ENCODE results near the gene COX7A2L.
"Not testable (repeated sequence)": the region's sequence is repeated elsewhere in the genome, so short reads cannot be mapped to it uniquely, and the experiment has no call there.

COX7A2L gene

GRCh38 chr2:42360890-42361727, at the start of gene COX7A2L:
Gene COX7A2L, minus strand, starts transcription at chr2:42361217. Its CDS starts 56 bp downstream, at chr2:42361161.
- Histone ChIP-seq H3K9ac (ENCODE audit: low read depth, low read length) (peak within 1 kb of the TSS; percentile 94), H3K4me1 (ENCODE audit: insufficient read depth, low read length) (peaks cover 12% of the 10 kb centered on the region; the same call in 1 of the 2 replicates), H3K9me3 (ENCODE audit: insufficient read depth, low read depth, low read length) (no peaks in the 10 kb centered on the region), H3K36me3 (ENCODE audit: insufficient read depth, low read depth, low read length) (no peaks in the 10 kb centered on the region), H3K27me3 (ENCODE audit: insufficient read depth, low read length) (no peaks in the 10 kb centered on the region), H3K4me3 (ENCODE audit: low read length) (peak within 1 kb of the TSS; percentile 94), H3K27ac (ENCODE audit: low read length) (peak within 1 kb of the TSS; percentile 81)

- no peak overlapping the region for H3K27ac ChIP-seq (ENCODE audit: low read length)
- no peaks in the 10 kb centered on the region for H3K9me3 ChIP-seq (ENCODE audit: insufficient read depth, low read depth, low read length)
- no peaks in the 10 kb centered on the region for H3K4me1 ChIP-seq (ENCODE audit: insufficient read depth, low read length)
- H3K27me3 ChIP-seq (ENCODE audit: insufficient read depth, low read length) = no peaks in the 10 kb centered on the region
- H3K36me3 ChIP-seq (ENCODE audit: insufficient read depth, low read depth, low read length) = no peaks in the 10 kb centered on the region
- no peak overlapping the region for H3K9ac ChIP-seq (ENCODE audit: low read depth, low read length)
- no peak overlapping the region for H3K4me3 ChIP-seq (ENCODE audit: low read length)
Observed at GRCh38 chr2:42408009-42408408, 47.0 kb upstream of the COX7A2L start.

GRCh38 chr2:42407476-42407875, 46.5 kb upstream of the COX7A2L start:
- Histone ChIP-seq H3K27ac (ENCODE audit: low read length) (no peak overlapping the region), H3K4me3 (ENCODE audit: low read length) (no peak overlapping the region), H3K4me1 (ENCODE audit: insufficient read depth, low read length) (no peaks in the 10 kb centered on the region), H3K9ac (ENCODE audit: low read depth, low read length) (no peak overlapping the region), H3K36me3 (ENCODE audit: insufficient read depth, low read depth, low read length) (no peaks in the 10 kb centered on the region), H3K9me3 (ENCODE audit: insufficient read depth, low read depth, low read length) (no peaks in the 10 kb centered on the region), H3K27me3 (ENCODE audit: insufficient read depth, low read length) (no peaks in the 10 kb centered on the region)

DNA sequence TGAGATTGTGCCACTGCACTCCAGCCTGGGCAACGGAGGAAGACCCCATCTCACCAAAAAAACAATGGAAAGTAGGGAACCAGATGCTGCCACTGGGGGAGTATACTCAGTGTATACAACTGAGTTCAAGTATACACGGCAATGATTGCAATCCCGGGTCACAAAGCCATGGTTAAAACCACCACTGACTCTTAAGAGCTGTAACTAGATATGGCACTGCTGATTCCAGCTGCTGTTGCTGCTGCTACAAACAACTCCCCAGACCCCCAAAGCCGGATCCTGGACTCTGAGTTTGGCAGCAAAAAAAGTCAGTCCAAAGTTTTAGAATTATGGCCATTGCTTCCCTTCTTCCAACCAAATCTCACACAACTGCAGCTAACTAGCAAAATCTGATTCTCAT, 43.7 kb upstream of the COX7A2L start:
- Histone ChIP-seq H3K27ac (ENCODE audit: low read length) (no peak overlapping the region), H3K27me3 (ENCODE audit: insufficient read depth, low read length) (no peaks in the 10 kb centered on the region), H3K9ac (ENCODE audit: low read depth, low read length) (no peak overlapping the region), H3K4me1 (ENCODE audit: insufficient read depth, low read length) (no peaks in the 10 kb centered on the region), H3K36me3 (ENCODE audit: insufficient read depth, low read depth, low read length) (no peaks in the 10 kb centered on the region), H3K9me3 (ENCODE audit: insufficient read depth, low read depth, low read length) (no peaks in the 10 kb centered on the region), H3K4me3 (ENCODE audit: low read length) (no peak overlapping the region)

GRCh38 chr2:42401773-42402172, 40.8 kb upstream of the COX7A2L start:
- Histone ChIP-seq H3K27ac (ENCODE audit: low read length) (no peak overlapping the region), H3K36me3 (ENCODE audit: insufficient read depth, low read depth, low read length) (no peaks in the 10 kb centered on the region), H3K9me3 (ENCODE audit: insufficient read depth, low read depth, low read length) (no peaks in the 10 kb centered on the region), H3K27me3 (ENCODE audit: insufficient read depth, low read length) (no peaks in the 10 kb centered on the region), H3K4me1 (ENCODE audit: insufficient read depth, low read length) (no peaks in the 10 kb centered on the region), H3K4me3 (ENCODE audit: low read length) (no peak overlapping the region), H3K9ac (ENCODE audit: low read depth, low read length) (no peak overlapping the region)

- not testable (repeated sequence) for H3K27ac ChIP-seq (ENCODE audit: low read length); H3K4me1 ChIP-seq (ENCODE audit: insufficient read depth, low read length); H3K27me3 ChIP-seq (ENCODE audit: insufficient read depth, low read length); H3K4me3 ChIP-seq (ENCODE audit: low read length); H3K36me3 ChIP-seq (ENCODE audit: insufficient read depth, low read depth, low read length); H3K9ac ChIP-seq (ENCODE audit: low read depth, low read length); H3K9me3 ChIP-seq (ENCODE audit: insufficient read depth, low read depth, low read length)
Observed at GRCh38 chr2:42398052-42398451, 37.0 kb upstream of the COX7A2L start.

GRCh38 chr2:42393320-42393719, 32.3 kb upstream of the COX7A2L start:
- not testable (repeated sequence) for H3K9ac ChIP-seq (ENCODE audit: low read depth, low read length); H3K4me1 ChIP-seq (ENCODE audit: insufficient read depth, low read length); H3K27ac ChIP-seq (ENCODE audit: low read length); H3K27me3 ChIP-seq (ENCODE audit: insufficient read depth, low read length); H3K36me3 ChIP-seq (ENCODE audit: insufficient read depth, low read depth, low read length); H3K4me3 ChIP-seq (ENCODE audit: low read length); H3K9me3 ChIP-seq (ENCODE audit: insufficient read depth, low read depth, low read length)

- no peak overlapping the region for H3K27ac ChIP-seq (ENCODE audit: low read length)
- no peaks in the 10 kb centered on the region for H3K27me3 ChIP-seq (ENCODE audit: insufficient read depth, low read length)
- H3K36me3 ChIP-seq (ENCODE audit: insufficient read depth, low read depth, low read length) = no peaks in the 10 kb centered on the region
- no peaks in the 10 kb centered on the region for H3K9me3 ChIP-seq (ENCODE audit: insufficient read depth, low read depth, low read length)
- no peak overlapping the region for H3K4me3 ChIP-seq (ENCODE audit: low read length)
- 0 out of 2 replicates have a peak, but pooled peaks cover 3% of the 10 kb centered on the region for H3K4me1 ChIP-seq (ENCODE audit: insufficient read depth, low read length)
- H3K9ac ChIP-seq (ENCODE audit: low read depth, low read length) = no peak overlapping the region
Observed at GRCh38 chr2:42392191-42392590, 31.2 kb upstream of the COX7A2L start.

DNA sequence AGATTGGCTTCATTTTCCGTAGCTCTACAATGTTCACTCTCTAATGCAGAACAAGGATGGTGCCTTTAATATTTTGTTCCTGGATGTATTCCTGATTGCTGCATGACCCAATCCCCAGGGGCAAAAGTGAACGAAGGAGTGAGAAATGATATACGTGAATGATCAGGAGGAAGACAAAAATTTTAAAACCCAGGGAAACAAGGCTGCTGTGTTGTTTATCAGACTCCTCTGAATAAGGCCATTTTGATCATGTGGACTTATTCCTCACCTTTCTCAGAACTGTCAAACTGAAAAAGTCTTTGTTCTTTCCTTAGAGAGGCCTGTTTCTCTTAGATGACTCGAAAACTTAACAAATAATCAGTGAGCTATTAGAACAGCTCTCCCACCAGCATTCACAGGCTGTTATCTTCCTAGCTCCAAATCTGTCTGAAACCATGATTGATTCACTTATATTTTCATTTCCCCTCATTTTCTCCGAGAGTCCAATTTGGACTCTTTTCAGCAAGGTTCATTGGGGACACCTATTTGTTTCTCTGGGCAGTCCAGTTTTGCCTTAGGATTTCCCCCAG, 29.5 kb upstream of the COX7A2L start:
- H3K9me3 ChIP-seq (ENCODE audit: insufficient read depth, low read depth, low read length) = no peaks in the 10 kb centered on the region
- no peak overlapping the region for H3K9ac ChIP-seq (ENCODE audit: low read depth, low read length)

GRCh38 chr2:42386682-42387081, 25.7 kb upstream of the COX7A2L start:
- Histone ChIP-seq H3K36me3 (ENCODE audit: insufficient read depth, low read depth, low read length) (no peaks in the 10 kb centered on the region), H3K27ac (ENCODE audit: low read length) (no peak overlapping the region), H3K9me3 (ENCODE audit: insufficient read depth, low read depth, low read length) (no peaks in the 10 kb centered on the region), H3K4me3 (ENCODE audit: low read length) (no peak overlapping the region), H3K9ac (ENCODE audit: low read depth, low read length) (no peak overlapping the region), H3K4me1 (ENCODE audit: insufficient read depth, low read length) (0 out of 2 replicates have a peak, but pooled peaks cover 3% of the 10 kb centered on the region), H3K27me3 (ENCODE audit: insufficient read depth, low read length) (no peaks in the 10 kb centered on the region)

More for the DNA sequence above, 29.5 kb upstream of the COX7A2L start:
- H3K27me3 ChIP-seq (ENCODE audit: insufficient read depth, low read length) = no peaks in the 10 kb centered on the region
- no peak overlapping the region for H3K27ac ChIP-seq (ENCODE audit: low read length)
- 0 out of 2 replicates have a peak, but pooled peaks cover 3% of the 10 kb centered on the region for H3K4me1 ChIP-seq (ENCODE audit: insufficient read depth, low read length)
- no peaks in the 10 kb centered on the region for H3K36me3 ChIP-seq (ENCODE audit: insufficient read depth, low read depth, low read length)
- no peak overlapping the region for H3K4me3 ChIP-seq (ENCODE audit: low read length)

DNA sequence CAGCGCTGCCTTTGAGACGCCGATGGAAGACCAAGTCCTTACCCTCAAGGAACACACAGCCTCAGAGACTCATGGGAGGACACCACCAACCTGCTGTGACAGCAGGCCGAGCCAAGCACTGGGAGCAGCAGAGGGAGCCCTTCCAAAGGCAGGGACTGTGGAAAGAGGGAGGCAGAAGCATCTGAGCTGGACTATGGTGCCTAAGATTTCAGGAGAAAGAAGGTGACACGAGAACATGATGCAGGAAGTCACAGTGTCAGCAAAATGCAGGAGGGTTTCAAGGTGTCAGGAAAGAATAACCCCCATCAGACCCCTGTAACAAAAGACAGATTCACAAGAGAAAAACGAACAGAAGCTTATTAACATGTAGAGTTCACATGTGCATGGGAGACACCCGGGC, 24.2 kb upstream of the COX7A2L start:
- H3K9me3 ChIP-seq (ENCODE audit: insufficient read depth, low read depth, low read length) = no peaks in the 10 kb centered on the region
- no peak overlapping the region for H3K9ac ChIP-seq (ENCODE audit: low read depth, low read length)
- H3K4me3 ChIP-seq (ENCODE audit: low read length) = no peak overlapping the region
- H3K36me3 ChIP-seq (ENCODE audit: insufficient read depth, low read depth, low read length) = no peaks in the 10 kb centered on the region
- H3K27me3 ChIP-seq (ENCODE audit: insufficient read depth, low read length) = no peaks in the 10 kb centered on the region
- H3K27ac ChIP-seq (ENCODE audit: low read length) = no peak overlapping the region
- no peaks in the 10 kb centered on the region for H3K4me1 ChIP-seq (ENCODE audit: insufficient read depth, low read length)

- H3K27me3 ChIP-seq (ENCODE audit: insufficient read depth, low read length) = no peaks in the 10 kb centered on the region
- no peak overlapping the region for H3K9ac ChIP-seq (ENCODE audit: low read depth, low read length)
- no peak overlapping the region for H3K27ac ChIP-seq (ENCODE audit: low read length)
- no peak overlapping the region for H3K4me3 ChIP-seq (ENCODE audit: low read length)
- H3K36me3 ChIP-seq (ENCODE audit: insufficient read depth, low read depth, low read length) = no peaks in the 10 kb centered on the region
- no peaks in the 10 kb centered on the region for H3K9me3 ChIP-seq (ENCODE audit: insufficient read depth, low read depth, low read length)
- no peaks in the 10 kb centered on the region for H3K4me1 ChIP-seq (ENCODE audit: insufficient read depth, low read length)
Observed at GRCh38 chr2:42383855-42384530, 23.0 kb upstream of the COX7A2L start.
